BLaER1 treated with 17β-estradiol and CSF1 and Interleukin-3, amounts not matched to agents 10 nM and 100 nM (cell line): ENCODE measurements around the gene COL11A2.

Experiments used
- H3K27ac ChIP-seq, 11 experiments: shearing (Covaris generic); formaldehyde crosslinking; 2 replicates each; pipeline ENCODE4 v1.8.1; 2022
- H3K27me3 ChIP-seq, 11 experiments: shearing (Covaris generic); formaldehyde crosslinking; 2 replicates each; pipeline ENCODE4 v1.8.1; 2022
- H3K36me3 ChIP-seq, 11 experiments: shearing (Covaris generic); formaldehyde crosslinking; 2 replicates each; pipeline ENCODE4 v1.8.1; 2022
- H3K4me1 ChIP-seq, 10 experiments: shearing (Covaris generic); formaldehyde crosslinking; 2 replicates each; pipeline ENCODE4 v1.8.1; 2022
- H3K4me2 ChIP-seq, 11 experiments: shearing (Covaris generic); formaldehyde crosslinking; 2 replicates each; pipeline ENCODE4 v1.8.1; 2022
- H3K4me3 ChIP-seq, 10 experiments: shearing (Covaris generic); formaldehyde crosslinking; 2 replicates each; pipeline ENCODE4 v1.8.1; 2022
- H3K9ac ChIP-seq, 11 experiments: shearing (Covaris generic); formaldehyde crosslinking; 2 replicates each; pipeline ENCODE4 v1.8.1; 2022
- H3K9me3 ChIP-seq, 11 experiments: shearing (Covaris generic); formaldehyde crosslinking; replicated peaks in 1 of 11; 2 replicates each; pipeline ENCODE4 v1.8.1; 2022
- H4K20me1 ChIP-seq, 11 experiments: shearing (Covaris generic); formaldehyde crosslinking; 2 replicates each; pipeline ENCODE4 v1.8.1; 2022
- Cebpa-rat ChIP-seq, 11 experiments: shearing (Covaris generic); IDR thresholded peaks; 2 replicates each; pipeline ENCODE4 v1.8.1; 2022

The COL11A2 gene

GRCh38 chr6:33128318-33128717 is 63.9 kb downstream of the COL11A2 start:
- Histone ChIP-seq H3K36me3 (0 out of 22 replicates have a peak, but pooled peaks cover 0 to 3% (median 0%) of the 10 kb centered on the region in 11 experiments), H3K4me2 (no peak overlapping the region), H3K27ac (no peak overlapping the region), H3K4me1 (peaks cover 0 to 8% (median 0%) of the 10 kb centered on the region in 10 experiments; a peak in 2 of 20 replicates), H3K27me3 (no peaks in the 10 kb centered on the region), H4K20me1 (no peaks in the 10 kb centered on the region), H3K9me3 (peaks cover 14 to 21% (median 19%) of the 10 kb centered on the region in 11 experiments), H3K9ac (no peak overlapping the region), H3K4me3 (no peak overlapping the region)
- TF ChIP-seq Cebpa-rat (IDR thresholded peaks at IDR 0.05) = no peak

DNA sequence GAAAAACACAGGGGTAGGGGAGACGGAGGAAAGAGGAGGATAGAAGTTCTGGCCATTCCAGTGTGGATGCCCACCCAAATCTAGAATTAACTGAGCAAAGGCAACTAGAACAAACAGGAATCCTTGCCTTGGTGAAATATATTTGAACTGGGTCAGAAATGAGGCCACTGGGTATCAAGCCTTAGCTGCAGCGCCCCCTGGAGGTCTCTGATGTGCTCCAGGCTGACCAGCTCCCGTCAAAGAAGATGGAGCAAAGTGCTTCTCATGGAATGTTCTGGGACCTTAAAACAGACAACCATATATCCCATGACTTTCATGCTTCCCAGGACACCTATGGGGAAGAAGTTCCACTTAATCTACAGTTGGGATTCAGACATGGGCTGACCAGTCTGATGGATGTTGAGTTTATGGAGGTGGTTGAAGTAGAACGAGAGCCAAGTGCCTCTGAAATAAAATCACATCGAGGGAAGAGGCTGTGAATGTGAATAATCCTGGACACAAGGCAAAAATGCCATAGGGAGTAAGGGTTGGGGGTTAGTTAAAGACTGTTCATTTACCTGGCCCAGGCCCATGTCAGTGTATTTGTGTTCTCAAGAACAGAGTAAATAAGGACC is 66.1 kb downstream of the COL11A2 start:
- Histone ChIP-seq H3K36me3 (0 out of 22 replicates have a peak, but pooled peaks cover 0 to 3% (median 0%) of the 10 kb centered on the region in 11 experiments), H4K20me1 (no peaks in the 10 kb centered on the region), H3K27ac (no peak overlapping the region), H3K4me3 (no peak overlapping the region), H3K4me2 (no peak overlapping the region), H3K27me3 (no peaks in the 10 kb centered on the region), H3K4me1 (peaks cover 0 to 8% (median 0%) of the 10 kb centered on the region in 10 experiments; a peak in 2 of 20 replicates), H3K9me3 (peaks cover 19 to 29% (median 26%) of the 10 kb centered on the region in 11 experiments), H3K9ac (no peak overlapping the region)
- TF ChIP-seq Cebpa-rat (IDR thresholded peaks at IDR 0.05) = no peak

- no peak overlapping the region for H3K4me3 ChIP-seq
- no peaks in the 10 kb centered on the region; a peak in 1 of 22 replicates for H4K20me1 ChIP-seq
- peaks cover 0 to 8% (median 0%) of the 10 kb centered on the region in 10 experiments; a peak in 2 of 20 replicates for H3K4me1 ChIP-seq
- no peak for TF ChIP-seq Cebpa-rat (IDR thresholded peaks at IDR 0.05)
- no peaks in the 10 kb centered on the region; a peak in 1 of 22 replicates for H3K27me3 ChIP-seq
- H3K4me2 ChIP-seq = no peak overlapping the region
- H3K36me3 ChIP-seq = 0 out of 22 replicates have a peak, but pooled peaks cover 0 to 3% (median 0%) of the 10 kb centered on the region in 11 experiments
- H3K9me3 ChIP-seq = peaks cover 19 to 29% (median 26%) of the 10 kb centered on the region in 11 experiments
- H3K27ac ChIP-seq = no peak overlapping the region
- no peak overlapping the region for H3K9ac ChIP-seq
Measured at GRCh38 chr6:33124947-33125346, 67.3 kb downstream of the COL11A2 start.

DNA sequence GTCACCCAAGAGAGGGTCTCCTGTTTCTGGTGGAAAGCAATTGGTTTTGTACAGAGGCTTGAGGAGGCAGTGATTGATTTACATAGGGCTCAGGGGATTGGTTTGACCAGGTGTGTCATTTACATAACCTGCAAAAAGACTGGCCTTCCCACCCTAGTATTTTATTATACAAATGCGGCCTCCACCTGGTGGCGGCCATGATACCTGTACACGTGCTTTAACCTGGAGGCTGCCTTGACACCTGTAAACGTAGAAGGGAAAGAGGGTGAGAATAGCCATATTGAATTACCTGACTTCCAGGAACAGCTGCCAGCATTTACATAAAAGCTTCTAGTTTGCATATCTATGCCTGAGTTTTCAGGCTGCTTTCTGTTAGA is 67.8 kb downstream of the COL11A2 start:
- no peak overlapping the region for H3K4me2 ChIP-seq
- no peak overlapping the region for H3K4me3 ChIP-seq
- H3K9me3 ChIP-seq = peaks cover 19 to 29% (median 26%) of the 10 kb centered on the region in 11 experiments
- H3K27me3 ChIP-seq = no peaks in the 10 kb centered on the region; a peak in 2 of 22 replicates
- H3K36me3 ChIP-seq = 0 out of 22 replicates have a peak, but pooled peaks cover 0 to 3% (median 0%) of the 10 kb centered on the region in 11 experiments
- H3K4me1 ChIP-seq = peaks cover 0 to 8% (median 0%) of the 10 kb centered on the region in 10 experiments; a peak in 2 of 20 replicates
- no peak overlapping the region for H3K27ac ChIP-seq
- no peak overlapping the region for H3K9ac ChIP-seq
- H4K20me1 ChIP-seq = no peaks in the 10 kb centered on the region; a peak in 1 of 22 replicates
- no peak for TF ChIP-seq Cebpa-rat (IDR thresholded peaks at IDR 0.05)

- no peaks in the 10 kb centered on the region; a peak in 2 of 22 replicates for H3K27me3 ChIP-seq
- H3K9ac ChIP-seq = no peak overlapping the region
- TF ChIP-seq Cebpa-rat (IDR thresholded peaks at IDR 0.05) = no peak
- no peak overlapping the region for H3K4me3 ChIP-seq
- no peak overlapping the region for H3K4me2 ChIP-seq
- no peak overlapping the region for H3K27ac ChIP-seq
- peaks cover 0 to 2% (median 0%) of the 10 kb centered on the region in 10 experiments; a peak in 2 of 20 replicates for H3K4me1 ChIP-seq
- 0 out of 22 replicates have a peak, but pooled peaks cover 0 to 3% (median 0%) of the 10 kb centered on the region in 11 experiments for H3K36me3 ChIP-seq
- peaks cover 19 to 29% (median 26%) of the 10 kb centered on the region in 11 experiments for H3K9me3 ChIP-seq
- no peaks in the 10 kb centered on the region; a peak in 1 of 22 replicates for H4K20me1 ChIP-seq
Measured at GRCh38 chr6:33123732-33124524, 68.3 kb downstream of the COL11A2 start.

GRCh38 chr6:33123181-33123580 is 69.1 kb downstream of the COL11A2 start:
- H3K27me3 ChIP-seq = peaks cover 0 to 3% (median 2%) of the 10 kb centered on the region in 11 experiments; a peak in 19 of 22 replicates
- H3K4me2 ChIP-seq = no peak overlapping the region

GRCh38 chr6:33120001-33120400 is 72.3 kb downstream of the COL11A2 start:
- H3K4me3 ChIP-seq = no peak overlapping the region
- no peak overlapping the region for H3K9ac ChIP-seq
- peaks cover 23 to 33% (median 31%) of the 10 kb centered on the region in 11 experiments for H3K27me3 ChIP-seq
- 0 out of 22 replicates have a peak, but pooled peaks cover 0 to 3% (median 0%) of the 10 kb centered on the region in 11 experiments for H3K36me3 ChIP-seq
- H3K9me3 ChIP-seq = peaks cover 19 to 26% (median 23%) of the 10 kb centered on the region in 11 experiments
- no peak overlapping the region for H3K27ac ChIP-seq
- no peak overlapping the region for H3K4me2 ChIP-seq
- H4K20me1 ChIP-seq = peaks cover 0 to 11% (median 0%) of the 10 kb centered on the region in 11 experiments; a peak in 3 of 22 replicates
- no peak for TF ChIP-seq Cebpa-rat (IDR thresholded peaks at IDR 0.05)
- H3K4me1 ChIP-seq = peaks cover 17 to 23% (median 20%) of the 10 kb centered on the region in 10 experiments

More at GRCh38 chr6:33123181-33123580, 69.1 kb downstream of the COL11A2 start:
- Histone ChIP-seq H3K4me3 (no peak overlapping the region), H3K36me3 (0 out of 22 replicates have a peak, but pooled peaks cover 0 to 3% (median 0%) of the 10 kb centered on the region in 11 experiments), H3K27ac (no peak overlapping the region), H3K4me1 (peaks cover 0 to 4% (median 3%) of the 10 kb centered on the region in 10 experiments; a peak in 17 of 20 replicates), H3K9ac (no peak overlapping the region), H4K20me1 (no peaks in the 10 kb centered on the region; a peak in 1 of 22 replicates), H3K9me3 (peaks cover 19 to 29% (median 26%) of the 10 kb centered on the region in 11 experiments)
- no peak for TF ChIP-seq Cebpa-rat (IDR thresholded peaks at IDR 0.05)

GRCh38 chr6:33118525-33119123 is 73.6 kb downstream of the COL11A2 start:
- Histone ChIP-seq H3K9me3 (peaks cover 7 to 12% (median 10%) of the 10 kb centered on the region in 11 experiments), H3K9ac (no peak overlapping the region), H3K4me2 (peak overlapping the region in 7 of 11 experiments; percentile 67 to 82 (median 72); a peak in 14 of 22 replicates), H4K20me1 (peaks cover 0 to 15% (median 0%) of the 10 kb centered on the region in 11 experiments; a peak in 5 of 22 replicates), H3K27ac (no peak overlapping the region), H3K27me3 (peaks cover 23 to 37% (median 31%) of the 10 kb centered on the region in 11 experiments), H3K36me3 (no peaks in the 10 kb centered on the region), H3K4me3 (no peak overlapping the region), H3K4me1 (peaks cover 26 to 37% (median 32%) of the 10 kb centered on the region in 10 experiments)
- TF ChIP-seq Cebpa-rat (IDR thresholded peaks at IDR 0.05) = no peak
